Stomach smooth muscle (tissue), 2 donors: ENCODE data around the gene FNDC3B.

Experiments used
- H3K27ac ChIP-seq: one replicate; pipeline ENCODE4 v1.7.0; 2013; ENCODE audit warnings: mild to moderate bottlenecking, low read length, inconsistent platforms
- H3K27me3 ChIP-seq, 2 donors: one replicate each; pipeline ENCODE4 v1.7.0; 2013; ENCODE audit warnings: low read length in 2 of 2; ENCODE audit not compliant: insufficient read depth in 2 of 2, control insufficient read depth in 1 of 2
- H3K36me3 ChIP-seq, 2 donors: one replicate each; pipeline ENCODE4 v1.7.0; 2013; ENCODE audit warnings: low read length in 2 of 2; ENCODE audit not compliant: control insufficient read depth in 2 of 2, insufficient read depth in 2 of 2
- H3K4me1 ChIP-seq: one replicate; pipeline ENCODE4 v1.7.0; 2013; ENCODE audit warnings: low read length; ENCODE audit not compliant: control insufficient read depth, insufficient read depth
- H3K4me3 ChIP-seq, 2 donors: one replicate each; pipeline ENCODE4 v1.7.0; 2013; ENCODE audit warnings: low read length in 2 of 2
- H3K9ac ChIP-seq, 2 donors: one replicate each; pipeline ENCODE4 v1.7.0; 2013; ENCODE audit warnings: low read length in 2 of 2, mild to moderate bottlenecking in 1 of 2
- H3K9me3 ChIP-seq, 2 donors: one replicate each; pipeline ENCODE4 v1.7.0; 2013; ENCODE audit warnings: low read length in 2 of 2; ENCODE audit not compliant: control insufficient read depth in 2 of 2
- donor health status: healthy.
- donor health status: Pancreatic carcinoma.

The FNDC3B gene

DNA sequence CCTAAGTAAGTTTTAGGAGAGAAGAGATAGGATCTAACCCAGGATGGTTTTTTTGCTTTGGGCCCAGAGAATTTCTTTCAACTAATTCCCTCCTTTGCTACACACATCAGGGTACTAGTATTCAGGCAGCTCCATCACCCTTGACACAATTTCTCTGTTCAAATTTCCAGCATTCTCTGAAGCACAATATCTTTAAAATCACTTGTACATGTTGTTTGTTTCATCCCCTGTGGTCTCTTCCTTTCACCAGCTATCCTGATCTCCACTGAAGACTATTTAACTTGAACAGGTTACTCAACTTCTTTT lies 32.4 kb upstream of the FNDC3B start:
- no peaks in the 10 kb centered on the region for H3K9me3 ChIP-seq

DNA sequence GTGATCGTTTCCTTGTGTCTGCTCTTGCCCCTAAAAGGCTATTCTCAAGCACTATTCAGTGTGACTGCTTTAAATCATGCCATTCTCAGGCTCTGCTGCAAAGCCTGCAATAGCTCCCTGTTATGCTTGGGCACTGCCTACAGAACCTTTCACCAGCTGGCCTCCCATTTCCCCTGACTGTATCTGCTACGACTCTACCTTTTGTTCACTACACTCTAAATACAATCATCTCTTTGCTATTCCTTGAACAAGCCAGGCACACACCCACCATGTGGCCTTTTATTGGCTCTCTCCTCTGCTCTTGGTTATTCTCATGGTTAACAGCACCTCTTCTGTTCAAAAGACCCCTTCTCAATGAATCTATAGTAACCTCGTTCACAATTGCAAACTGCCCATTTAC lies 29.6 kb upstream of the FNDC3B start:
- H3K27ac ChIP-seq: no peak overlapping the region
- no peaks in the 10 kb centered on the region for H3K9me3 ChIP-seq
- H3K4me3 ChIP-seq: no peak overlapping the region
- H3K36me3 ChIP-seq: no peaks in the 10 kb centered on the region
- no peaks in the 10 kb centered on the region for H3K4me1 ChIP-seq
- H3K9ac ChIP-seq: no peak overlapping the region
- H3K27me3 ChIP-seq: no peaks in the 10 kb centered on the region

More for the DNA sequence above, 32.4 kb upstream of the FNDC3B start:
- H3K36me3 ChIP-seq: no peaks in the 10 kb centered on the region
- no peak overlapping the region for H3K27ac ChIP-seq
- no peak overlapping the region for H3K9ac ChIP-seq
- no peaks in the 10 kb centered on the region for H3K4me1 ChIP-seq
- H3K4me3 ChIP-seq: no peak overlapping the region
- H3K27me3 ChIP-seq: no peaks in the 10 kb centered on the region

DNA sequence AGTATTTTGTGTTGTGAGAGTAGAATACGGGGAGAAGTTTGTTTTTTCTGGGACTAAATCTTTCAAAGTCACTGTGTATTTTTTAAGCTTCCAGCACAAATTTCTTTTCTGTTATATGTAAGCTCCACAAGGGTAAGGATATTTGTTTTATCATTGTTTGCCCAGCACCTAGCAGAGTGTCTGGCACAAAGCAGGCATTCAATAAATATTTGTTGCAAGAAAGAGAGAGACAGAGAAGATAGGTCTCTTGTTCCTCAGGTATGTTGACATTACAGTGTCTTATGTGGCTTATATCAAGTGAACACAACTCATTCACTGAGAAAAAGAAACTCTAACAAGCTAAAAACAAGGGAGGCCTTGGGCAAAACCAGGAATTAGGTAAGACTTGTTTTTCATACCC lies 26.6 kb upstream of the FNDC3B start:
- Histone ChIP-seq H3K27ac (no peak overlapping the region), H3K27me3 (no peaks in the 10 kb centered on the region), H3K4me1 (no peaks in the 10 kb centered on the region), H3K9me3 (no peaks in the 10 kb centered on the region), H3K4me3 (no peak overlapping the region), H3K36me3 (no peaks in the 10 kb centered on the region), H3K9ac (no peak overlapping the region)

- Histone ChIP-seq H3K36me3 (no peaks in the 10 kb centered on the region), H3K9me3 (no peaks in the 10 kb centered on the region), H3K4me3 (no peak overlapping the region), H3K9ac (no peak overlapping the region), H3K4me1 (no peaks in the 10 kb centered on the region), H3K27me3 (no peaks in the 10 kb centered on the region), H3K27ac (no peak overlapping the region)
Observed at GRCh38 chr3:172014145-172014544, 25.2 kb upstream of the FNDC3B start.

GRCh38 chr3:172018364-172018763 lies 21.0 kb upstream of the FNDC3B start:
- Histone ChIP-seq H3K9ac (no peak overlapping the region), H3K36me3 (no peaks in the 10 kb centered on the region)

GRCh38 chr3:172020763-172021162 lies 18.6 kb upstream of the FNDC3B start:
- Histone ChIP-seq H3K4me1 (no peaks in the 10 kb centered on the region), H3K9me3 (no peaks in the 10 kb centered on the region), H3K36me3 (no peaks in the 10 kb centered on the region), H3K27me3 (no peaks in the 10 kb centered on the region), H3K27ac (no peak overlapping the region), H3K4me3 (no peak overlapping the region), H3K9ac (no peak overlapping the region)

More at GRCh38 chr3:172018364-172018763, 21.0 kb upstream of the FNDC3B start:
- H3K27ac ChIP-seq: no peak overlapping the region
- H3K9me3 ChIP-seq: no peaks in the 10 kb centered on the region
- no peaks in the 10 kb centered on the region for H3K4me1 ChIP-seq
- H3K27me3 ChIP-seq: no peaks in the 10 kb centered on the region
- H3K4me3 ChIP-seq: no peak overlapping the region

DNA sequence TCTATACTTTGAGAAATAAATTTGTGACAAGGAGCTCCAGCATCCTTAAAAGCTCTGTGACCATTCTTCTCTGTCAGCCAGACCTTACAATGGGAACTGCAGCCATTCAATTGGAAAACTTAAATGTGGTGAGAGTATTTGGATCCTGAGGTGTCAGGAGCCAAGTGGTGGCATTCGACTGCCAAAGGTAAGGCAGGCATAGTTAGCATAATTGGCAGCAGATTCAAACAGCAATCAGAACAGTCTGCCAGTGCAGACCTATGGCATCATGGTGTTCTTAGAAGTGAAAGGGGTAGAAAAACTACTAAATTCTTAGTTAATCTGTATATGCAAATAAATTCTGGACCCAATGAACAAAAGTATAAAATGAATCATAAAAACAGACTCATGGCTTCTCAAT lies 18.2 kb upstream of the FNDC3B start:
- H3K36me3 ChIP-seq: no peaks in the 10 kb centered on the region
- H3K27me3 ChIP-seq: no peaks in the 10 kb centered on the region
- H3K9me3 ChIP-seq: no peaks in the 10 kb centered on the region
- no peak overlapping the region for H3K9ac ChIP-seq
- H3K27ac ChIP-seq: no peak overlapping the region
- H3K4me3 ChIP-seq: no peak overlapping the region
- no peaks in the 10 kb centered on the region for H3K4me1 ChIP-seq

GRCh38 chr3:172021859-172022258 lies 17.5 kb upstream of the FNDC3B start:
- H3K27ac ChIP-seq: no peak overlapping the region
- no peak overlapping the region for H3K9ac ChIP-seq
- H3K9me3 ChIP-seq: no peaks in the 10 kb centered on the region
- no peaks in the 10 kb centered on the region for H3K27me3 ChIP-seq
- H3K4me1 ChIP-seq: no peaks in the 10 kb centered on the region
- no peaks in the 10 kb centered on the region for H3K36me3 ChIP-seq
- H3K4me3 ChIP-seq: no peak overlapping the region

DNA sequence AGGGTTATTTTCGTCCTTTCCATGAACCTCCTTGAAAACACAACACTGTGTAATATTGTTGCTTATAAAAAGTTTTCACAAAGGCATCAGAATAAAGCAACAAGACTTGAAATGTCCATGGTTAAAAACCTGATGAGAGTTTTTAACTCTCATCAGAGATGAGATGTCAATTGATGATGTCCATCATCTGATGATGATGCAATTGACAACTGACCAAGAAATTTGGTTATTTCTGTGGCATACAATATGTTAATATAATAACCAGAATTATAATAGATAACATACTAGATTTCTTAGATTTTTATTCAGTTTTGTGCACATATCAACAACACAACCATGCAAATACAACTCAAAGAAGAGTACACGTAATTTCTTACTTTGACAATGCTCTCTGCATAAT lies 15.5 kb upstream of the FNDC3B start:
- H3K9ac ChIP-seq: no peak overlapping the region
- H3K4me1 ChIP-seq: no peaks in the 10 kb centered on the region
- H3K27me3 ChIP-seq: no peaks in the 10 kb centered on the region
- no peak overlapping the region for H3K4me3 ChIP-seq
- no peaks in the 10 kb centered on the region for H3K9me3 ChIP-seq
- H3K27ac ChIP-seq: no peak overlapping the region
- H3K36me3 ChIP-seq: no peaks in the 10 kb centered on the region

DNA sequence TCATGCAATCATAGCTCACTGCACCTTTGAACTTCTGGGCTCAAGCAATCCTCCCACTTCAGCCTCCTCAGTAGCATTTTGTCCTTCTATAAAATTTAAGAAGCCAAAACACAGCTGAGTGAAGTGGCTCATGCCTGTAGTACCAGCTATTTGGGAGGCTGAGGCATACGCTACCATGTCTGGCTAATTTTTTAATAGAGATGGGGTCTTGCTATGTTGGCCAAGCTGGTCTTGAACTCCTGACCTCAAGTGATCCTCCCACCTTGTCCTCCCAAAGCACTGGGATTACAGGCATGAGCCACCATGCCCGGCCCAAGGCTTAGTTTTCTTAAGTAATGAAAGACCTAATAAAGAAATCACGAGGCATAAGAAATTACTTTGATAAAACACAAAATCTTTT lies 14.7 kb upstream of the FNDC3B start:
- Histone ChIP-seq H3K27me3 (no peaks in the 10 kb centered on the region), H3K4me1 (no peaks in the 10 kb centered on the region), H3K9ac (no peak overlapping the region), H3K36me3 (no peaks in the 10 kb centered on the region), H3K9me3 (no peaks in the 10 kb centered on the region), H3K4me3 (no peak overlapping the region), H3K27ac (no peak overlapping the region)

DNA sequence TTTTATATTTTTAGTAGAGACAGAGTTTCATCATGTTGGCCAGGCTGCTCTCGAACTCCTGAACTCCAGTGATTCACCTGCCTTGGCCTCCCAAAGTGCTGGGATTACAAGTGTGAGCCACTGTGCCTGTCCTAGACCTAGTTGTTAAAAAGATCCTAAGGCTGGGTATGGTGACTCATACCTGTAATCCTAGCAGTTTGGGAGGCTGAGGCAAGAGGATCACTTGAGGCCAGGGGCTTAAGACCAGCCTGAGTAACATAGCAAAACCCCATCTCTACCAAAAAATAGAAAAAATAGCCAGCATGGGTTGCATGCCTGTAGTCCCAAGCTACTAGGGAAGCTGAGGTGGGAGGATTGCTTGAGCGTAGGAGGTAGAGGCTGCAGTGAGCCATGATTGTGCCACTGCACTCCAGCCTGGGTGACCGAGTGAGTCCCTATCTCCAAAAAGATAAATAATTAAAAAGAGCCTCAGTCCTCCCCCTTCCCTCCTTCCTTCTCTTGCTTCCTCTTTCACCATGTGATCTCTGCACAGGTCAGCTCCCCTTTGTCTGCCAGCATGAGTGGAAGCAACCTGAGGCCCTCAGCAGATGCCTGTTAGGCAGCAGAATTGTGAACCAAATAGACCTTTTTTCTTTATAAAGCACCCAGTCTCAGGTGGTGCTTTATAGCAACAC lies 9.8 kb upstream of the FNDC3B start:
- Histone ChIP-seq H3K9ac (no peak overlapping the region), H3K4me3 (no peak overlapping the region), H3K27me3 (no peaks in the 10 kb centered on the region), H3K9me3 (no peaks in the 10 kb centered on the region), H3K36me3 (no peaks in the 10 kb centered on the region), H3K27ac (no peak overlapping the region), H3K4me1 (no peaks in the 10 kb centered on the region)
